Measurements from ENCODE around the gene SGF29.

Gene SGF29

DNA sequence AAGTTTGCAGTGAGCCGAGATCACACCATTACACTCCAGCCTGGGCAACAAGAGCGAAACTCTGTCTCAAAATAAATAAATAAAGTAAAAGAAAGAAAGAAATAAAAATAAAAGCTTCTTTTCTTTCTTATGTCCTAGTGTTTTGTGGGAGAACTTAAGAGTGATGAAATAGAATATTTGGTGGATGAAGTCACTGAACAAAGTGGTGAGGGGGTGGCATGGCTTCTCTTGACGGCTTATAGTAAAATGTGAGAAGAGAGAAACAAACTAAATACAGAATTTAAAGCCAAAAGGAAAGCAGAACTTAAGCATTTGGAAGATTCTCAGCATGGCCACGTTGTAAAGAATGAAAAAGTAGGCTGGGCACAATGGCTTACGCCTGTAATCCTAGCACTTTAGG lies 15.3 kb downstream of the SGF29 start:
- Histone ChIP-seq H3K4me2 (no peak overlapping the region), H3K27ac (no peak overlapping the region), H3K79me2 (ENCODE audit: insufficient read depth, low read depth) (no peaks in the 10 kb centered on the region; the same call in 1 of the 2 replicates), H3K4me3 (IDR thresholded peaks at IDR 0.05; ENCODE audit: insufficient read depth, low read depth, low read length) (no peak overlapping the region), H2AFZ (ENCODE audit: low read depth) (no peak overlapping the region), H3K9ac (no peak overlapping the region), H3K4me1 (ENCODE audit: low read depth, poor library complexity, severe bottlenecking) (no peaks in the 10 kb centered on the region), H3K27me3 (ENCODE audit: insufficient read depth, low read depth) (no peaks in the 10 kb centered on the region), H3K36me3 (ENCODE audit: insufficient read depth) (no peaks in the 10 kb centered on the region), H4K20me1 (ENCODE audit: insufficient read depth) (no peaks in the 10 kb centered on the region)
- no peak for TF ChIP-seq CTCF (conservative IDR thresholded peaks at IDR 0.05; ENCODE audit: low read depth, low read length)

DNA sequence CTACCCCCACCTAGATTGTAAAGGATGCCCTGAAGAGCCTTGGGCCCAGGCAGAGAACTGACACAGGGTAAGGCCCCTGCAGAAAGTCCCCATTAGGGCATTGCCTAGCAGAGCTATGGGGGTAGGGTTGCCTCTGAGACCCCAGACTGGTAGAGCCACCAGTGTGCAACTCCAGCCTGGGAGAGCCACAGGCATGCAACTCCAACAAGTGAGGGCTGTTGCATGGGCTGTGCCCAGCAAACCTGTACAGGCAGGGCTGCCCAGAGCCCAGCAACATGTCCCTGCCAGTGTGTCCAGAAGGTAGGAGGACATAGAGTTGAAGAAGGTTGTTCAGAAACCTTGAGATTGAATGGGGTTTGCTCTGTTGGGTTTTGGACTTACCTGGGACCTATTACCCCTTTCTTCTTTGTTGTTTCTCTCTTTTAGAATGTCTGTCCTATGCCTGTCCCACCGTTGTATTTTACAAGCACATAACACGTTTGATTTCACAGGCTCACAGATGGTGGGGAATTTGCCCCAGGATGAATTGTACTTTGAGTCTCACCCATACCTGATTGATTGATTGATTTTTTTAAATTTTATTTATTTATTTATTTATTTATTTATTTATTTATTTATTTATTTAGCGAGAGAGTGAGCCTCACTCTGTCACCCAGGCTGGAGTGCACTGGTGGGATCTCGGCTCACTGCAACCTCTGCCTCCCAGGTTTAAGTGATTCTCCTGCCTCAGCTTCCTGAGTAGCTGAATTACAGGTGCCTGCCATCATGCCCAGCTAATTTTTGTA lies 16.4 kb downstream of the SGF29 start:
- Histone ChIP-seq H3K4me3 (IDR thresholded peaks at IDR 0.05; ENCODE audit: insufficient read depth, low read depth, low read length) (no peak overlapping the region), H3K27me3 (ENCODE audit: insufficient read depth, low read depth) (no peaks in the 10 kb centered on the region), H4K20me1 (ENCODE audit: insufficient read depth) (no peaks in the 10 kb centered on the region), H3K4me1 (ENCODE audit: low read depth, poor library complexity, severe bottlenecking) (no peaks in the 10 kb centered on the region), H3K4me2 (no peak overlapping the region), H3K79me2 (ENCODE audit: insufficient read depth, low read depth) (no peaks in the 10 kb centered on the region; the same call in 1 of the 2 replicates), H2AFZ (ENCODE audit: low read depth) (no peak overlapping the region), H3K9ac (no peak overlapping the region), H3K36me3 (ENCODE audit: insufficient read depth) (no peaks in the 10 kb centered on the region), H3K27ac (no peak overlapping the region)
- TF ChIP-seq CTCF (conservative IDR thresholded peaks at IDR 0.05; ENCODE audit: low read depth, low read length) = no peak

DNA sequence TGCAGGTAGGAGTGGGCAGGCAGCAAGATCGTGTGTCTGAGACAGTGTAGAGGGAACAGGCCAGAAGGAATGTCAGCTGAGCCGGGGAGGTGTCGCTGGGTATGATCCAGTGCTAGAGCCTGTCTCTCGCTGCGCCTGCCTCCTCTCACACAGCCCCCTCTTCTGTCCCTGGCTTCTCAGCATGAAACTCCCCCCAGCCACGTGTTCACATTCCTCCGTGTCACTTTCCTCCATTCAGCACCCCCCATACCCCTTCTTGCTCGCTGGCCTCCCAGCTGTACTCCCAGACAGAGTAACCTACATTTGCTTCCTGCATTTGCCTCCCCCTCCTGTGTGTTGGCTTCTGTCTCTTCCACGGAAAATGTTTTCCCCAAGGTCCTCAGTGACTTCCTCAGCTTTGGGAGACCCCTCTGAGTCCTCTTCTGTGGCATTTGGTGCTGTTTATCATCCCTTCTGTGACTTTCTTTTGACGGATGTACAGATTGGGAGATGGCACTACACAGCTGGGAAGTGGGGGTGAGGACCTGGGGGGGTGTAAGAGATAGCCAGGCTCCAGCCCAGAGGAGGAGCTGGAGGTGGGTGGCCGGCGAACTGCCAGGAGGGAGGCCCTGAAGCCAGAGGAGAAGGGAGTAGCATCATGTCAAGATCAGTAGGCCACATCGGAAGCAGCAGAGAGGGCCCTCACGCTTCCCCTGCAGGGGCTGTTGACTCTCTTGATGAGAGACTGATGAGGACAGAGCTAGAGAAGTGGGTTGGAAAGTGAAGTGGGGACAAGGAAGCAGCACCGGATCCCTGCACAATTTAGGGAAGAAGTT lies 19.2 kb downstream of the SGF29 start:
- TF ChIP-seq CTCF (conservative IDR thresholded peaks at IDR 0.05; ENCODE audit: low read depth, low read length) = no peak
- Histone ChIP-seq H3K9ac (no peak overlapping the region), H3K4me2 (no peak overlapping the region), H3K4me3 (IDR thresholded peaks at IDR 0.05; ENCODE audit: insufficient read depth, low read depth, low read length) (no peak overlapping the region), H3K36me3 (ENCODE audit: insufficient read depth) (no peaks in the 10 kb centered on the region), H3K4me1 (ENCODE audit: low read depth, poor library complexity, severe bottlenecking) (no peaks in the 10 kb centered on the region), H3K79me2 (ENCODE audit: insufficient read depth, low read depth) (no peaks in the 10 kb centered on the region), H4K20me1 (ENCODE audit: insufficient read depth) (no peaks in the 10 kb centered on the region), H3K27ac (no peak overlapping the region), H3K27me3 (ENCODE audit: insufficient read depth, low read depth) (no peaks in the 10 kb centered on the region), H2AFZ (ENCODE audit: low read depth) (no peak overlapping the region)

DNA sequence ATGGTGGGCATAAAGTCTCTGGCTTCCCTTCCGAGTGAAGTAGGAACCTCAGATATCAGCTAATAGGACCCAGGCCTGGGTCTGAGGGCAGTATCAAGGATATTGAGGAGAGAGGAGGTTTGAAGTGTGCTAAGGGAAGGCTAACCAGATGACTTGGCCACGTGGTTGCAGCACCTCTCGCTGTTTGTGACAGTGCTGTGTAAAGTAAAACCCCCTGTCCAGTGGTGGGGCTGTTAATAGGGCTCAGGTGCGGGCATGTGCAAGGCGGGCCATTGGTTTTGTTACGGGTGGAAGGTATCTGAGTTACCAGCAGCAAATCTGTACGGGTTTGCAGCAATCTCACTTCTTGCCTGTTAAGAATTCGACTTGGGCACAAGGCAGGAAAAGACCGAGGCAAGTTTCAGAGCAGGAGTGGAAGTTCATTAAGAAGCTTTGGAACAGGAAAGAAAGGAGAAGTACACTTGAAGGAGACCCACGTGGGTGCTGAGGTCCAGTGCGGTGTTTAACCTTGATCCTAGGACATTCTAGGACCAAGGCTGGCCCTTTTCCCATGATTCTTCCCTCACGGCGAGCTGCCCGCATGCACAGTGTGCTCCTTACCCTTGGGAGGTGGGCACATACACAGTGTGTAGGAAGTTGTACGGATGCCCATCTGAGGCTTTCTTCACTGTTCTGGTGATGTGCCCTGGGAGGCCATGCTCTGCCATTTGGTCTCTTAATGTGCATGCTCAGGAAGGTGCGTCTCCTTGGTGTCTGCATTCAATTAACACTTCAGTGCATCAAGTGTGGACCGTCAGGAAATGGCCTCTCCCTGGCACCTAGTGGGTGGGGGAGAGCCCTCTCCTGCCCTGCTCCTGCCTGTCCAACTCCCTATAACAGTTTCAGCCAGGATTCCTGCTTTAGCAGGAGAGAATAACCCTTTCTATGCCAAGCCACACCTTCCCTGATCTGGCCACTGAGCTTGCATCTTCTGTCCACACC lies 20.3 kb downstream of the SGF29 start:
- H3K79me2 ChIP-seq (ENCODE audit: insufficient read depth, low read depth) = no peaks in the 10 kb centered on the region
- no peak overlapping the region for H3K4me2 ChIP-seq
- H3K4me1 ChIP-seq (ENCODE audit: low read depth, poor library complexity, severe bottlenecking) = no peaks in the 10 kb centered on the region
- H4K20me1 ChIP-seq (ENCODE audit: insufficient read depth) = no peaks in the 10 kb centered on the region
- no peaks in the 10 kb centered on the region for H3K27me3 ChIP-seq (ENCODE audit: insufficient read depth, low read depth)
- H3K4me3 ChIP-seq (IDR thresholded peaks at IDR 0.05; ENCODE audit: insufficient read depth, low read depth, low read length) = no peak overlapping the region
- H3K27ac ChIP-seq = no peak overlapping the region
- no peak for TF ChIP-seq CTCF (conservative IDR thresholded peaks at IDR 0.05; ENCODE audit: low read depth, low read length)
- no peak overlapping the region for H2AFZ ChIP-seq (ENCODE audit: low read depth)
- no peaks in the 10 kb centered on the region for H3K36me3 ChIP-seq (ENCODE audit: insufficient read depth)
- no peak overlapping the region for H3K9ac ChIP-seq

Data from KMS-11 (cell line).